SJSA1 (cell line): ENCODE data around the gene GNGT2. TPM values are rescaled to one million over a fixed set of nuclear protein-coding genes. Genes with fewer than 3 reads are reported as not detected.
A peak's percentile ranks its signal among the peaks of the same experiment; 100 is the strongest.

Source experiments
- DNase-seq, 2 experiments: peaks; one replicate each; pipeline ENCODE4 v3.0.0-alpha.2; 2015 to 2020; ENCODE audit warnings: low spot score in 2 of 2, low read depth in 1 of 2
- H3K27ac ChIP-seq: fragments of 250-450 bp; sonication (Bioruptor Pico); 2 replicates; pipeline ENCODE4 v1.5.1; 2020; ENCODE audit warnings: mild to moderate bottlenecking, moderate library complexity
- H3K27me3 ChIP-seq: fragments of 250-450 bp; sonication (Bioruptor Pico); replicated peaks from 2 replicates; pipeline ENCODE4 v1.5.1; 2020; ENCODE audit warnings: mild to moderate bottlenecking, moderate library complexity
- H3K36me3 ChIP-seq: fragments of 250-450 bp; sonication (Bioruptor Pico); 2 replicates; pipeline ENCODE4 v1.5.1; 2020; ENCODE audit warnings: mild to moderate bottlenecking
- H3K4me1 ChIP-seq: fragments of 250-450 bp; sonication (Bioruptor Pico); replicated peaks from 2 replicates; pipeline ENCODE4 v1.6.1; 2021; ENCODE audit warnings: mild to moderate bottlenecking
- H3K4me3 ChIP-seq: fragments of 250-450 bp; sonication (Bioruptor Pico); 2 replicates; pipeline ENCODE4 v1.5.1; 2020; ENCODE audit warnings: mild to moderate bottlenecking
- H3K9me3 ChIP-seq: fragments of 250-450 bp; sonication (Bioruptor Pico); replicated peaks from 2 replicates; pipeline ENCODE4 v1.5.1; 2020; ENCODE audit warnings: mild to moderate bottlenecking
- total RNA-seq: library from RNA; depleted of rRNA; stranded (reverse); fragments of >200 nt; shearing (Covaris generic); gene quantifications from 2 replicates; pipeline ENCODE4 v1.2.3, GENCODE V29; 2014

Gene GNGT2
- total RNA-seq, 1 experiment from 2014 or later, result not detected

- Histone ChIP-seq H3K4me1 (no peaks in the 10 kb centered on the region), H3K27me3 (0 out of 2 replicates have a peak, but pooled peaks cover 13% of the 10 kb centered on the region), H3K36me3 (no peaks in the 10 kb centered on the region), H3K4me3 (no peak overlapping the region), H3K27ac (no peak overlapping the region), H3K9me3 (no peaks in the 10 kb centered on the region)
- DNase-seq, result no peak
Measured at GRCh38 chr17:49224198-49224996, 14.0 kb upstream of the GNGT2 start.

- no peak overlapping the region for H3K27ac ChIP-seq
- H3K36me3 ChIP-seq, result no peaks in the 10 kb centered on the region
- H3K4me3 ChIP-seq, result no peak overlapping the region
- peak; percentile 44 to 62 for DNase-seq
- no peaks in the 10 kb centered on the region for H3K9me3 ChIP-seq
- H3K27me3 ChIP-seq, result 0 out of 2 replicates have a peak, but pooled peaks cover 13% of the 10 kb centered on the region
- H3K4me1 ChIP-seq, result no peaks in the 10 kb centered on the region
Measured at GRCh38 chr17:49223517-49224197, 13.3 kb upstream of the GNGT2 start.

- Histone ChIP-seq H3K36me3 (no peaks in the 10 kb centered on the region), H3K27me3 (0 out of 2 replicates have a peak, but pooled peaks cover 13% of the 10 kb centered on the region), H3K9me3 (no peaks in the 10 kb centered on the region), H3K4me3 (no peak overlapping the region), H3K27ac (no peak overlapping the region), H3K4me1 (no peaks in the 10 kb centered on the region)
- DNase-seq, result no peak
Measured at GRCh38 chr17:49223168-49223516, 12.8 kb upstream of the GNGT2 start.

- Histone ChIP-seq H3K9me3 (no peaks in the 10 kb centered on the region), H3K36me3 (no peaks in the 10 kb centered on the region), H3K4me3 (no peak overlapping the region), H3K27me3 (peaks cover 10% of the 10 kb centered on the region; the same call in 1 of the 2 replicates), H3K27ac (no peak overlapping the region), H3K4me1 (no peaks in the 10 kb centered on the region)
- no peak for DNase-seq
Measured at GRCh38 chr17:49219987-49220386, 9.6 kb upstream of the GNGT2 start.

GRCh38 chr17:49218941-49219913, 8.9 kb upstream of the GNGT2 start:
- H3K36me3 ChIP-seq, result no peaks in the 10 kb centered on the region

GRCh38 chr17:49217651-49218413, 7.5 kb upstream of the GNGT2 start:
- H3K36me3 ChIP-seq, result no peaks in the 10 kb centered on the region
- no peaks in the 10 kb centered on the region for H3K4me1 ChIP-seq
- no peak overlapping the region for H3K27ac ChIP-seq
- H3K27me3 ChIP-seq, result peaks cover 3% of the 10 kb centered on the region; the same call in 1 of the 2 replicates
- DNase-seq, result no peak
- no peaks in the 10 kb centered on the region for H3K9me3 ChIP-seq
- no peak overlapping the region for H3K4me3 ChIP-seq

More at GRCh38 chr17:49218941-49219913, 8.9 kb upstream of the GNGT2 start:
- Histone ChIP-seq H3K9me3 (no peaks in the 10 kb centered on the region), H3K4me1 (no peaks in the 10 kb centered on the region), H3K4me3 (no peak overlapping the region), H3K27me3 (peaks cover 5% of the 10 kb centered on the region; the same call in 1 of the 2 replicates), H3K27ac (no peak overlapping the region)
- no peak for DNase-seq

GRCh38 chr17:49216953-49217650, 6.7 kb upstream of the GNGT2 start:
- Histone ChIP-seq H3K27ac (no peak overlapping the region), H3K27me3 (peaks cover 8% of the 10 kb centered on the region; the same call in 1 of the 2 replicates), H3K36me3 (no peaks in the 10 kb centered on the region), H3K9me3 (no peaks in the 10 kb centered on the region), H3K4me3 (no peak overlapping the region), H3K4me1 (no peaks in the 10 kb centered on the region)
- DNase-seq, result no peak

- Histone ChIP-seq H3K27me3 (peaks cover 8% of the 10 kb centered on the region; the same call in 1 of the 2 replicates), H3K4me3 (no peak overlapping the region), H3K4me1 (no peaks in the 10 kb centered on the region), H3K36me3 (no peaks in the 10 kb centered on the region), H3K27ac (no peak overlapping the region), H3K9me3 (no peaks in the 10 kb centered on the region)
- DNase-seq, result no peak
Measured at GRCh38 chr17:49216482-49216881, 6.1 kb upstream of the GNGT2 start.

GRCh38 chr17:49214676-49215360, 4.4 kb upstream of the GNGT2 start:
- Histone ChIP-seq H3K36me3 (no peaks in the 10 kb centered on the region), H3K27me3 (peaks cover 5% of the 10 kb centered on the region; the same call in 1 of the 2 replicates), H3K9me3 (no peaks in the 10 kb centered on the region), H3K4me3 (no peak overlapping the region), H3K4me1 (peaks cover 3% of the 10 kb centered on the region), H3K27ac (no peak overlapping the region)
- DNase-seq, result no peak

- no peak overlapping the region for H3K4me3 ChIP-seq
- peaks cover 9% of the 10 kb centered on the region for H3K27me3 ChIP-seq
- no peaks in the 10 kb centered on the region for H3K9me3 ChIP-seq
- H3K4me1 ChIP-seq, result peaks cover 11% of the 10 kb centered on the region
- no peaks in the 10 kb centered on the region for H3K36me3 ChIP-seq
- DNase-seq, result no peak
- H3K27ac ChIP-seq, result no peak overlapping the region
Measured at GRCh38 chr17:49213847-49214246, 3.5 kb upstream of the GNGT2 start.

- Histone ChIP-seq H3K4me3 (no peak overlapping the region), H3K27ac (no peak overlapping the region), H3K4me1 (peaks cover 11% of the 10 kb centered on the region), H3K9me3 (no peaks in the 10 kb centered on the region), H3K27me3 (peaks cover 12% of the 10 kb centered on the region), H3K36me3 (no peaks in the 10 kb centered on the region)
- DNase-seq, result no peak
Measured at GRCh38 chr17:49213399-49213798, 3.0 kb upstream of the GNGT2 start.

GRCh38 chr17:49209061-49209571, 1.3 kb downstream of the GNGT2 start:
- peaks cover 14% of the 10 kb centered on the region; the same call in 1 of the 2 replicates for H3K27me3 ChIP-seq
- DNase-seq, result no peak
- no peaks in the 10 kb centered on the region for H3K36me3 ChIP-seq
- no peak overlapping the region for H3K27ac ChIP-seq
- H3K4me1 ChIP-seq, result peaks cover 11% of the 10 kb centered on the region
- no peak overlapping the region for H3K4me3 ChIP-seq
- no peaks in the 10 kb centered on the region for H3K9me3 ChIP-seq
